ENCODE measurements around the gene NPFFR1. TPM values are rescaled to one million over a fixed set of nuclear protein-coding genes. Genes with fewer than 3 reads are reported as not detected.

NPFFR1 gene
- total and polyA plus RNA-seq, 10 of the 15 experiments (the other 5 are each of a cell fraction or from before 2014, with no cell fraction given): 0.03 TPM; not detected in 9

DNA sequence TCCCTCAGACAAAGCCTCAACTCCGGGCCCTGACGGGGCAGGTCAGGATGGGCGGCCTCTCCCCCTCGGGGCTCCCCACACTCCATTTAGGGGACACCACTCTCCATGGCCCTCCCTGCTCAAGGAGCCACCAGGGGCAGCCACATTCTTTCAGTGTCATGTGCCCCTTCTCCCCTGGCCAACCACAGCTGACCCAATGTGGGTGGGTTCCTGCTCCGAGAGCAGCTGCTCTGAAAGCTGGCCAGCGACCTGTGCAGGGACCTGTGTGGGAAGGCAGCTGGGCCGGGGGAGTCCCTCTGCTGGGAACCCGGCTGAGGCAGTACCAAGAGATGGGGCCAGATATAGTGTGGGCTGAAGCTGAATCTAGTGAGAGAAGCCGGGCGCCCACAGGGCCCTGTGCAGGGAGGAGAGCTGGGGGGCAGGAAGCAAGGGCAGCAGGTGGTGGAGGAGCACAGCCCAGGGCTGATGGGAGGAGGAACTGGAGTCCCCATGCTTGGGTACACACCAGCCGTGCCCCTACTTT, 40.6 kb upstream of the NPFFR1 start (continued):
- TF ChIP-seq, protein P1, sequence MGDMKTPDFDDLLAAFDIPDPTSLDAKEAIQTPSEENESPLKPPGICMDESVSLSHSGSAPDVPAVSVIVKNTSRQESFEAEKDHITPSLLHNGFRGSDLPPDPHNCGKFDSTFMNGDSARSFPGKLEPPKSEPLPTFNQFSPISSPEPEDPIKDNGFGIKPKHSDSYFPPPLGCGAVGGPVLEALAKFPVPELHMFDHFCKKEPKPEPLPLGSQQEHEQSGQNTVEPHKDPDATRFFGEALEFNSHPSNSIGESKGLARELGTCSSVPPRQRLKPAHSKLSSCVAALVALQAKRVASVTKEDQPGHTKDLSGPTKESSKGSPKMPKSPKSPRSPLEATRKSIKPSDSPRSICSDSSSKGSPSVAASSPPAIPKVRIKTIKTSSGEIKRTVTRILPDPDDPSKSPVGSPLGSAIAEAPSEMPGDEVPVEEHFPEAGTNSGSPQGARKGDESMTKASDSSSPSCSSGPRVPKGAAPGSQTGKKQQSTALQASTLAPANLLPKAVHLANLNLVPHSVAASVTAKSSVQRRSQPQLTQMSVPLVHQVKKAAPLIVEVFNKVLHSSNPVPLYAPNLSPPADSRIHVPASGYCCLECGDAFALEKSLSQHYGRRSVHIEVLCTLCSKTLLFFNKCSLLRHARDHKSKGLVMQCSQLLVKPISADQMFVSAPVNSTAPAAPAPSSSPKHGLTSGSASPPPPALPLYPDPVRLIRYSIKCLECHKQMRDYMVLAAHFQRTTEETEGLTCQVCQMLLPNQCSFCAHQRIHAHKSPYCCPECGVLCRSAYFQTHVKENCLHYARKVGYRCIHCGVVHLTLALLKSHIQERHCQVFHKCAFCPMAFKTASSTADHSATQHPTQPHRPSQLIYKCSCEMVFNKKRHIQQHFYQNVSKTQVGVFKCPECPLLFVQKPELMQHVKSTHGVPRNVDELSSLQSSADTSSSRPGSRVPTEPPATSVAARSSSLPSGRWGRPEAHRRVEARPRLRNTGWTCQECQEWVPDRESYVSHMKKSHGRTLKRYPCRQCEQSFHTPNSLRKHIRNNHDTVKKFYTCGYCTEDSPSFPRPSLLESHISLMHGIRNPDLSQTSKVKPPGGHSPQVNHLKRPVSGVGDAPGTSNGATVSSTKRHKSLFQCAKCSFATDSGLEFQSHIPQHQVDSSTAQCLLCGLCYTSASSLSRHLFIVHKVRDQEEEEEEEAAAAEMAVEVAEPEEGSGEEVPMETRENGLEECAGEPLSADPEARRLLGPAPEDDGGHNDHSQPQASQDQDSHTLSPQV (IDR thresholded peaks at IDR 0.05): no peak
- TF ChIP-seq NFXL1 (IDR thresholded peaks at IDR 0.05; ENCODE audit: borderline replicate concordance): 0 out of 2 replicates have a peak, but pooled peaks have one; percentile 44
- TF ChIP-seq NFYB (IDR thresholded peaks at IDR 0.05; ENCODE audit: insufficient read depth, low read depth, low read length): no peak
- TF ChIP-seq, protein P2, sequence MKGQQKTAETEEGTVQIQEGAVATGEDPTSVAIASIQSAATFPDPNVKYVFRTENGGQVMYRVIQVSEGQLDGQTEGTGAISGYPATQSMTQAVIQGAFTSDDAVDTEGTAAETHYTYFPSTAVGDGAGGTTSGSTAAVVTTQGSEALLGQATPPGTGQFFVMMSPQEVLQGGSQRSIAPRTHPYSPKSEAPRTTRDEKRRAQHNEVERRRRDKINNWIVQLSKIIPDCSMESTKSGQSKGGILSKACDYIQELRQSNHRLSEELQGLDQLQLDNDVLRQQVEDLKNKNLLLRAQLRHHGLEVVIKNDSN (IDR thresholded peaks at IDR 0.05; ENCODE audit: borderline replicate concordance, extremely low read length, insufficient read depth, low read depth, low read length): peak; percentile 31
- TF ChIP-seq CBX5 (IDR thresholded peaks at IDR 0.05; ENCODE audit: low read depth): no peak
- TF ChIP-seq EGR1 (IDR thresholded peaks at IDR 0.05; ENCODE audit: borderline replicate concordance in 1 of 2, low read depth in 2 of 2, low read length in 2 of 2): no peak
- TF ChIP-seq SREBF1 (IDR thresholded peaks at IDR 0.05; ENCODE audit: low read length): no peak
- TF ChIP-seq ZNF207 (IDR thresholded peaks at IDR 0.05; ENCODE audit: borderline replicate concordance): no peak
- no peak for TF ChIP-seq KLF5 (IDR thresholded peaks at IDR 0.05; ENCODE audit: partially characterized antibody)
- TF ChIP-seq IKZF1 (conservative IDR thresholded peaks at IDR 0.05): no peak; the same call in 1 of the 2 replicates
- TF ChIP-seq, protein P3, sequence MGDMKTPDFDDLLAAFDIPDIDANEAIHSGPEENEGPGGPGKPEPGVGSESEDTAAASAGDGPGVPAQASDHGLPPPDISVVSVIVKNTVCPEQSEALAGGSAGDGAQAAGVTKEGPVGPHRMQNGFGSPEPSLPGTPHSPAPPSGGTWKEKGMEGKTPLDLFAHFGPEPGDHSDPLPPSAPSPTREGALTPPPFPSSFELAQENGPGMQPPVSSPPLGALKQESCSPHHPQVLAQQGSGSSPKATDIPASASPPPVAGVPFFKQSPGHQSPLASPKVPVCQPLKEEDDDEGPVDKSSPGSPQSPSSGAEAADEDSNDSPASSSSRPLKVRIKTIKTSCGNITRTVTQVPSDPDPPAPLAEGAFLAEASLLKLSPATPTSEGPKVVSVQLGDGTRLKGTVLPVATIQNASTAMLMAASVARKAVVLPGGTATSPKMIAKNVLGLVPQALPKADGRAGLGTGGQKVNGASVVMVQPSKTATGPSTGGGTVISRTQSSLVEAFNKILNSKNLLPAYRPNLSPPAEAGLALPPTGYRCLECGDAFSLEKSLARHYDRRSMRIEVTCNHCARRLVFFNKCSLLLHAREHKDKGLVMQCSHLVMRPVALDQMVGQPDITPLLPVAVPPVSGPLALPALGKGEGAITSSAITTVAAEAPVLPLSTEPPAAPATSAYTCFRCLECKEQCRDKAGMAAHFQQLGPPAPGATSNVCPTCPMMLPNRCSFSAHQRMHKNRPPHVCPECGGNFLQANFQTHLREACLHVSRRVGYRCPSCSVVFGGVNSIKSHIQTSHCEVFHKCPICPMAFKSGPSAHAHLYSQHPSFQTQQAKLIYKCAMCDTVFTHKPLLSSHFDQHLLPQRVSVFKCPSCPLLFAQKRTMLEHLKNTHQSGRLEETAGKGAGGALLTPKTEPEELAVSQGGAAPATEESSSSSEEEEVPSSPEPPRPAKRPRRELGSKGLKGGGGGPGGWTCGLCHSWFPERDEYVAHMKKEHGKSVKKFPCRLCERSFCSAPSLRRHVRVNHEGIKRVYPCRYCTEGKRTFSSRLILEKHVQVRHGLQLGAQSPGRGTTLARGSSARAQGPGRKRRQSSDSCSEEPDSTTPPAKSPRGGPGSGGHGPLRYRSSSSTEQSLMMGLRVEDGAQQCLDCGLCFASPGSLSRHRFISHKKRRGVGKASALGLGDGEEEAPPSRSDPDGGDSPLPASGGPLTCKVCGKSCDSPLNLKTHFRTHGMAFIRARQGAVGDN (IDR thresholded peaks at IDR 0.05): no peak
- TF ChIP-seq SP1 (IDR thresholded peaks at IDR 0.05; ENCODE audit: low read depth, low read length): no peak
- TF ChIP-seq FOXM1 (IDR thresholded peaks at IDR 0.05; ENCODE audit: low read depth, low read length): no peak
- TF ChIP-seq BHLHE40 (IDR thresholded peaks at IDR 0.05; ENCODE audit: borderline replicate concordance in 1 of 2, low read depth in 2 of 2, low read length in 1 of 2): peak in 1 of 2 experiments; percentile 33; a peak in 1 of 4 replicates
- peak; percentile 71; the same call in 1 of the 2 replicates for TF ChIP-seq NR2F1 (conservative IDR thresholded peaks at IDR 0.05)
- TF ChIP-seq, protein P4, sequence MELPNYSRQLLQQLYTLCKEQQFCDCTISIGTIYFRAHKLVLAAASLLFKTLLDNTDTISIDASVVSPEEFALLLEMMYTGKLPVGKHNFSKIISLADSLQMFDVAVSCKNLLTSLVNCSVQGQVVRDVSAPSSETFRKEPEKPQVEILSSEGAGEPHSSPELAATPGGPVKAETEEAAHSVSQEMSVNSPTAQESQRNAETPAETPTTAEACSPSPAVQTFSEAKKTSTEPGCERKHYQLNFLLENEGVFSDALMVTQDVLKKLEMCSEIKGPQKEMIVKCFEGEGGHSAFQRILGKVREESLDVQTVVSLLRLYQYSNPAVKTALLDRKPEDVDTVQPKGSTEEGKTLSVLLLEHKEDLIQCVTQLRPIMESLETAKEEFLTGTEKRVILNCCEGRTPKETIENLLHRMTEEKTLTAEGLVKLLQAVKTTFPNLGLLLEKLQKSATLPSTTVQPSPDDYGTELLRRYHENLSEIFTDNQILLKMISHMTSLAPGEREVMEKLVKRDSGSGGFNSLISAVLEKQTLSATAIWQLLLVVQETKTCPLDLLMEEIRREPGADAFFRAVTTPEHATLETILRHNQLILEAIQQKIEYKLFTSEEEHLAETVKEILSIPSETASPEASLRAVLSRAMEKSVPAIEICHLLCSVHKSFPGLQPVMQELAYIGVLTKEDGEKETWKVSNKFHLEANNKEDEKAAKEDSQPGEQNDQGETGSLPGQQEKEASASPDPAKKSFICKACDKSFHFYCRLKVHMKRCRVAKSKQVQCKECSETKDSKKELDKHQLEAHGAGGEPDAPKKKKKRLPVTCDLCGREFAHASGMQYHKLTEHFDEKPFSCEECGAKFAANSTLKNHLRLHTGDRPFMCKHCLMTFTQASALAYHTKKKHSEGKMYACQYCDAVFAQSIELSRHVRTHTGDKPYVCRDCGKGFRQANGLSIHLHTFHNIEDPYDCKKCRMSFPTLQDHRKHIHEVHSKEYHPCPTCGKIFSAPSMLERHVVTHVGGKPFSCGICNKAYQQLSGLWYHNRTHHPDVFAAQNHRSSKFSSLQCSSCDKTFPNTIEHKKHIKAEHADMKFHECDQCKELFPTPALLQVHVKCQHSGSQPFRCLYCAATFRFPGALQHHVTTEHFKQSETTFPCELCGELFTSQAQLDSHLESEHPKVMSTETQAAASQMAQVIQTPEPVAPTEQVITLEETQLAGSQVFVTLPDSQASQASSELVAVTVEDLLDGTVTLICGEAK (IDR thresholded peaks at IDR 0.05; ENCODE audit: borderline replicate concordance): no peak
